HG03066 (cell line): ENCODE data around the gene CEACAM16.
"Not testable (repeated sequence)": the region's sequence is repeated elsewhere in the genome, so short reads cannot be mapped to it uniquely, and the experiment has no call there.

Experiments used
- ATAC-seq: cut with Tn5 transposase; IDR thresholded peaks from one replicate; pipeline ENCODE4 v1.9.1; 2021; ENCODE audit warnings: low read depth; ENCODE audit not compliant: unreplicated experiment

Gene CEACAM16

GRCh38 chr19:44675521-44675920 is 23.4 kb upstream of the CEACAM16 start:
- no peak for ATAC-seq

GRCh38 chr19:44677019-44677811 is 21.7 kb upstream of the CEACAM16 start:
- no peak for ATAC-seq

- no peak for ATAC-seq
These were observed 18.4 kb upstream of the CEACAM16 start for GRCh38 chr19:44680536-44680935.

- no peak for ATAC-seq
These were observed 16.8 kb upstream of the CEACAM16 start for GRCh38 chr19:44681992-44682790.

GRCh38 chr19:44682807-44683206 is 16.1 kb upstream of the CEACAM16 start:
- no peak for ATAC-seq

- no peak for ATAC-seq
These were observed 15.3 kb upstream of the CEACAM16 start for GRCh38 chr19:44683434-44684210.

GRCh38 chr19:44684396-44684795 is 14.6 kb upstream of the CEACAM16 start:
- ATAC-seq: not testable (repeated sequence)

GRCh38 chr19:44684892-44685863 is 13.8 kb upstream of the CEACAM16 start:
- no peak for ATAC-seq

GRCh38 chr19:44685877-44686276 is 13.1 kb upstream of the CEACAM16 start:
- ATAC-seq: no peak

GRCh38 chr19:44686896-44687295 is 12.1 kb upstream of the CEACAM16 start:
- no peak for ATAC-seq

GRCh38 chr19:44687888-44688287 is 11.1 kb upstream of the CEACAM16 start:
- no peak for ATAC-seq

GRCh38 chr19:44689290-44690130 is 9.4 kb upstream of the CEACAM16 start:
- ATAC-seq: no peak

GRCh38 chr19:44690131-44690440 is 8.9 kb upstream of the CEACAM16 start:
- no peak for ATAC-seq

GRCh38 chr19:44692379-44692721 is 6.6 kb upstream of the CEACAM16 start:
- no peak for ATAC-seq

- no peak for ATAC-seq
These were observed 4.8 kb upstream of the CEACAM16 start for GRCh38 chr19:44694184-44694579.

GRCh38 chr19:44696939-44697669 is 1.8 kb upstream of the CEACAM16 start:
- no peak for ATAC-seq

- no peak for ATAC-seq
These were observed 1.3 kb upstream of the CEACAM16 start for GRCh38 chr19:44697670-44698034.

GRCh38 chr19:44700547-44700946 is 1.6 kb downstream of the CEACAM16 start:
- ATAC-seq: no peak

GRCh38 chr19:44701228-44701627 is 2.3 kb downstream of the CEACAM16 start:
- no peak for ATAC-seq
